ENCODE measurements around the gene GTF3C1.
"Not testable (repeated sequence)": the region's sequence is repeated elsewhere in the genome, so short reads cannot be mapped to it uniquely, and the experiment has no call there.

Gene GTF3C1

GRCh38 chr16:27437946-27438345 is 111.8 kb downstream of the GTF3C1 start:
- no peak for DNase-seq

- DNase-seq = no peak
These were observed 112.6 kb downstream of the GTF3C1 start for GRCh38 chr16:27436921-27437650.

- DNase-seq = no peak
These were observed 113.6 kb downstream of the GTF3C1 start for GRCh38 chr16:27436065-27436464.

- not testable (repeated sequence) for DNase-seq
These were observed 114.6 kb downstream of the GTF3C1 start for GRCh38 chr16:27435146-27435545.

- no peak for DNase-seq
These were observed 115.3 kb downstream of the GTF3C1 start for GRCh38 chr16:27434141-27435051.

GRCh38 chr16:27433636-27434035 is 116.1 kb downstream of the GTF3C1 start:
- no peak for DNase-seq

- not testable (repeated sequence) for DNase-seq
These were observed 116.5 kb downstream of the GTF3C1 start for GRCh38 chr16:27433191-27433590.

GRCh38 chr16:27432558-27432957 is 117.2 kb downstream of the GTF3C1 start:
- no peak for DNase-seq

GRCh38 chr16:27431773-27432532 is 117.8 kb downstream of the GTF3C1 start:
- no peak for DNase-seq

- no peak for DNase-seq
These were observed 118.7 kb downstream of the GTF3C1 start for GRCh38 chr16:27430923-27431484.

- DNase-seq = no peak
These were observed 119.2 kb downstream of the GTF3C1 start for GRCh38 chr16:27430512-27430911.

- no peak for DNase-seq
These were observed 119.7 kb downstream of the GTF3C1 start for GRCh38 chr16:27429981-27430441.

- DNase-seq = no peak
These were observed 120.3 kb downstream of the GTF3C1 start for GRCh38 chr16:27429330-27429871.

GRCh38 chr16:27428026-27428785 is 121.5 kb downstream of the GTF3C1 start:
- DNase-seq = no peak

- DNase-seq = no peak
These were observed 122.2 kb downstream of the GTF3C1 start for GRCh38 chr16:27427538-27427937.

GRCh38 chr16:27426423-27427408 is 123.0 kb downstream of the GTF3C1 start:
- peak; percentile 86 for DNase-seq

GRCh38 chr16:27425961-27426360 is 123.8 kb downstream of the GTF3C1 start:
- no peak for DNase-seq

- no peak for DNase-seq
These were observed 124.8 kb downstream of the GTF3C1 start for GRCh38 chr16:27424772-27425498.

- DNase-seq = no peak
These were observed 127.6 kb downstream of the GTF3C1 start for GRCh38 chr16:27421961-27422740.
